Stimulated activated naive CD8-positive, alpha-beta T cell treated with anti-CD3 and anti-CD28 coated beads, Interleukin-15, Interleukin-2, amounts not matched to agents 100 ng/mL and 50 ng/mL, for 24 hours (primary cell): Measurements from ENCODE around the gene MEGF11.

ENCODE experiments used
- H3K27ac Mint-ChIP-seq: one replicate; pipeline ENCODE4 v1.8.0; 2021; ENCODE audit warnings: mild to moderate bottlenecking, mixed read lengths
- H3K27me3 Mint-ChIP-seq: one replicate; pipeline ENCODE4 v1.8.0; 2021; ENCODE audit warnings: mixed read lengths
- H3K36me3 Mint-ChIP-seq: one replicate; pipeline ENCODE4 v1.8.0; 2021; ENCODE audit warnings: low read depth, mixed read lengths
- H3K4me1 Mint-ChIP-seq: one replicate; pipeline ENCODE4 v1.8.0; 2021; ENCODE audit warnings: low read depth, mixed read lengths
- H3K4me3 Mint-ChIP-seq: one replicate; pipeline ENCODE4 v1.8.0; 2021; ENCODE audit warnings: mild to moderate bottlenecking, mixed read lengths
- H3K9me3 Mint-ChIP-seq: one replicate; pipeline ENCODE4 v1.8.0; 2021; ENCODE audit warnings: mixed read lengths

The MEGF11 gene

DNA sequence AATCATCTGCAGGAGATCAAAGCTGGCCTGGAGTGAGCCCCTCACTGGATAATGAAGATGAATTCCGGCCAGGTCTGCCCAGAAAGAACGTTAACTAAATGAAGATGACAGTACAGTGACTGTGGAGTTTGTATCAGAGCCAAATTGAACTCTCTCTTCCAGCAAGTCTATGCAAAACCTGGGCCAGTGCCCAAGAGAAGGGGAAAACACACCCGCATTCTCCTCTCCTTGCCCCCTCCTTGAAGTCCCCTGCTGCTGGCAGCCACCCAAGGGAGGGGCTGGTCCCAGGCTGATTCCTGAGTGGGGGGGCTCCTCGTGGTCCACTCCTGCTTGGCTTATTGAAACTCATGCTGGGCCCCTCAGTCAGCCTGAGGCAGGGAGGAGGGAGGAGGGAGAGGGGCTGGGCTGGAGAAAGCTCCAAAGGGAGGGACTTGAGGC lies 228.5 kb downstream of the MEGF11 start:
- Mint-ChIP-seq H3K4me1 (no peaks in the 10 kb centered on the region), H3K27ac (no peak overlapping the region), H3K36me3 (no peaks in the 10 kb centered on the region), H3K27me3 (peaks cover 13% of the 10 kb centered on the region), H3K9me3 (no peaks in the 10 kb centered on the region), H3K4me3 (no peak overlapping the region)

DNA sequence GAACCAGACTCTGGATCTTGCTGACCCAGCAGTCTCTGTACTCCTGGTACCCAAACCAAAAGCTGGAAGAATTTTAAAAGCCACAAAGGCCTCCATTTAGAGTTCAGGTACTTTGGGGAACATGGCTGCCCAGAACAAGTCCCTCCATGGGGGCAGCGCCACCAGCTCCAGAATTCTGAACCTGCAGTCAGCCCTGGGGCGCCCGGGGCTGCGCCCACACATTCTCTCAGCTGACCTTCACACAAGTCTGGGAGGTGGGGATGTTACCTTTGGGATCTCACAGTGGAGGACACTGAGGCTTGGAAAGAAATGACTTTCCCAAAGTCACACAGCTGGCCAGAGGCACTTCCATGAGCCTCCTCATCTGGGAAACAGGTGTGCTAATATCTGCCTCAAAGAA lies 229.4 kb downstream of the MEGF11 start:
- Mint-ChIP-seq H3K4me3 (no peak overlapping the region), H3K27ac (no peak overlapping the region), H3K4me1 (no peaks in the 10 kb centered on the region), H3K27me3 (peaks cover 13% of the 10 kb centered on the region), H3K36me3 (no peaks in the 10 kb centered on the region), H3K9me3 (no peaks in the 10 kb centered on the region)

GRCh38 chr15:66023311-66023972 lies 230.1 kb downstream of the MEGF11 start:
- H3K27me3 Mint-ChIP-seq, result peaks cover 13% of the 10 kb centered on the region
- no peaks in the 10 kb centered on the region for H3K9me3 Mint-ChIP-seq

GRCh38 chr15:66022163-66022525 lies 231.4 kb downstream of the MEGF11 start:
- H3K9me3 Mint-ChIP-seq, result no peaks in the 10 kb centered on the region
- no peak overlapping the region for H3K27ac Mint-ChIP-seq
- H3K27me3 Mint-ChIP-seq, result peaks cover 13% of the 10 kb centered on the region
- H3K4me3 Mint-ChIP-seq, result no peak overlapping the region
- no peaks in the 10 kb centered on the region for H3K36me3 Mint-ChIP-seq
- H3K4me1 Mint-ChIP-seq, result no peaks in the 10 kb centered on the region

More at GRCh38 chr15:66023311-66023972, 230.1 kb downstream of the MEGF11 start:
- Mint-ChIP-seq H3K36me3 (no peaks in the 10 kb centered on the region), H3K4me3 (no peak overlapping the region), H3K4me1 (no peaks in the 10 kb centered on the region), H3K27ac (no peak overlapping the region)

DNA sequence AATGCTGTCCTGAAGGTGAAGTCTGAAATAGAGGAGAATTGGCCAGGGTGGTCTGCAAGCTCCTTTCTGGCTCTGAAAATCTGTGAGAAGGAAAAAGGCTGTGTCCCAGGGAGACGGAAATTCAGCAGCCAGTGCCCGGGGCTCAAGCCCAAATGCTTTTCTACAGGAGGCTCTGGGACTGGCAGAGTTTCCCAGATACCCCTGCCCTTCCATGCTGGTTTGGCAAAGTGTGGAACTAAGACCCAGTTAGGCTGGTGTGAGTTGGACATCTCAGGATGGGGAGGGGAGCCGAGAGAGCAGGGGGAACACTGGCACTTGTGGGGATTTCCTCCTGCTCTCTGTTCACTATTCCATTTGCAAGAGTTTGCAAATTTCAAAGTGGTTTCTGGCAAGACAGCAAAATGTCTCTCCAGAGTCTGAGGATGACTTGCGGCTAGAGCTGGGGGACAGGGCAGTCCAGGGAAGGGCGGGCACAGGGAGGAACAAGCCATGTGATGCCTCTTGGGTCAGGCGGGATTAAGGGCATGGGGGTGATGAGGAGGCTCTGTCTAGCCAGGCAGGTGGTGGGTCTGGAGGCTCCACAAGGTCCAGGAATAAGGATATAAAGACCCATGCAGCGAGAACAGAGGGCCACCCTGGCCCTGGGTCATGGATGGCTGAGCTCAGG lies 231.9 kb downstream of the MEGF11 start:
- no peak overlapping the region for H3K27ac Mint-ChIP-seq
- H3K4me3 Mint-ChIP-seq, result no peak overlapping the region

GRCh38 chr15:66019826-66020398 lies 233.6 kb downstream of the MEGF11 start:
- no peak overlapping the region for H3K27ac Mint-ChIP-seq
- no peaks in the 10 kb centered on the region for H3K36me3 Mint-ChIP-seq
- peaks cover 15% of the 10 kb centered on the region for H3K27me3 Mint-ChIP-seq

More for the DNA sequence above, 231.9 kb downstream of the MEGF11 start:
- Mint-ChIP-seq H3K4me1 (no peaks in the 10 kb centered on the region), H3K9me3 (no peaks in the 10 kb centered on the region), H3K36me3 (no peaks in the 10 kb centered on the region), H3K27me3 (peaks cover 12% of the 10 kb centered on the region)

GRCh38 chr15:66019368-66019767 lies 234.2 kb downstream of the MEGF11 start:
- no peaks in the 10 kb centered on the region for H3K9me3 Mint-ChIP-seq
- peaks cover 11% of the 10 kb centered on the region for H3K27me3 Mint-ChIP-seq
- no peak overlapping the region for H3K27ac Mint-ChIP-seq
- no peaks in the 10 kb centered on the region for H3K4me1 Mint-ChIP-seq
- no peaks in the 10 kb centered on the region for H3K36me3 Mint-ChIP-seq
- no peak overlapping the region for H3K4me3 Mint-ChIP-seq

More at GRCh38 chr15:66019826-66020398, 233.6 kb downstream of the MEGF11 start:
- Mint-ChIP-seq H3K9me3 (no peaks in the 10 kb centered on the region), H3K4me1 (no peaks in the 10 kb centered on the region), H3K4me3 (no peak overlapping the region)

DNA sequence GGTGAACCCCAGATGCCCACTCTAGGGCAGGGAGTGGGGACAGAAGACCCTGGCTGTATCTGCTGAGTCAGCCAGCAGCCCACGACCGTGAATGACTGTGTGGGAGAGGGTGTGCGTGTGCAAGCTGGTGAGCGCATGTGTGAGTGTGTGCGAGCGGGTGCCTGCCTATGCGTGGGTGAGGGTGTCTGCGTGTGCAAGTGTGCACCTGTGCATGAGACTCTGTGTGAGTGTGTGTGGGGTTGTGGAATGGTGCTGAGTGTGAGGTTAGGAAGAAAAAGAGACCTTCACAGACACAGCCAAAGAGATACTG lies 235.1 kb downstream of the MEGF11 start:
- no peak overlapping the region for H3K4me3 Mint-ChIP-seq
- H3K27ac Mint-ChIP-seq, result no peak overlapping the region
- no peaks in the 10 kb centered on the region for H3K36me3 Mint-ChIP-seq
- no peaks in the 10 kb centered on the region for H3K9me3 Mint-ChIP-seq
- H3K4me1 Mint-ChIP-seq, result no peaks in the 10 kb centered on the region
- peaks cover 15% of the 10 kb centered on the region for H3K27me3 Mint-ChIP-seq

DNA sequence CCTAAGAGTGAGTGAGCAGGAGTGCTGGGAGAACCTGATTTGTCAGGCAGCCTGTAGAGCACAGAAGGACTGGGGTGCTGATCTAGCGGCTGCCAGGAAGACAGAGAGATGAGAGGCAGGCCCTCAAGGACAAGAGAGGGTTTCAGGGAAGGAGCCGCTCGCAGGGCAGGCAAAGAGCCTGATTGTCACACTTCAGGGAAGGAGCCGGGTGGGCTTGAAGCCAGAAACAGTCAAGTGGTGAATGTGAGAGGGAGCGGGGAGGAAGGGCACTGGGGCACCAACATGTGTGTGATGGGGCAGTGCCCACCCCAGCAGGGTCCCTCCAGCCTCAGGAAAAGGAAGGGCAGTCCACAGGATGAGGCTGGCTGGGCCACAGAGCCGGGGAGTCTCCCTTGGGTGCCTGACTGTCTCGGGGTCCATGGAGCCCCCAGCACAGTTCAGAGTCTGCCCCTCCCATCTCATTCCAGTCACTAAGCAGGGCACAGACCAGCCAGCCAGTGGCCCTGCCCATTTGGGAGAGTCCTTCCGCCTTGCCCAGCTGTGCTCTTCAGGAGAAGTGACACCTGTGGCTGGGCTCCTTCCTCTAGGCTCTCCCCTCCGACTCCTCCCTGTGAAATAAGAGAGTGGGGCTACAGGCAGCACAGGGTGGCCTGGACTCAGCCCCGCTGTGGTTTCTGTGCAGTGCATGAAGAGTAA lies 235.6 kb downstream of the MEGF11 start:
- Mint-ChIP-seq H3K27ac (no peak overlapping the region), H3K36me3 (no peaks in the 10 kb centered on the region), H3K4me3 (no peak overlapping the region), H3K4me1 (no peaks in the 10 kb centered on the region), H3K9me3 (no peaks in the 10 kb centered on the region), H3K27me3 (peaks cover 15% of the 10 kb centered on the region)

DNA sequence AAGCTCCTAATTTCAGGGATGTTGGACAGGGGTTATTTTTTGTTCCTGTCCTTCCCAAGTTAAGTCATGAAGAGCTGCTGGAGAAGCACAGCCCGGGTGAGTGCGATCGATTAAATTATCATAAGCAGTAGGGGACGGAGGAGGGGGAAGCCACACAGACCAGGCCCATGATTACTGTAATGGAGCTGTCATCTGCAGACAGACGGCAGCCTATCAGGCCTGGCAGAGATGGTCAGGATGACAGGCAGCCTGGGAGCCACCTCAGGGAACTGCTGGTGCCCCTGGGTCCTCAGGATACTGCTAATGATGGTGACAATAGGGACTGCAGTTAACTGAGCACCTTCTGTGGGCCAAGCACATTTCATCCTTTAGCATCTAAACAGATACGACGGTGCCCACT lies 236.6 kb downstream of the MEGF11 start:
- Mint-ChIP-seq H3K4me1 (no peaks in the 10 kb centered on the region), H3K9me3 (no peaks in the 10 kb centered on the region), H3K27me3 (peaks cover 15% of the 10 kb centered on the region), H3K4me3 (no peak overlapping the region), H3K27ac (no peak overlapping the region), H3K36me3 (no peaks in the 10 kb centered on the region)

- no peaks in the 10 kb centered on the region for H3K9me3 Mint-ChIP-seq
- H3K27me3 Mint-ChIP-seq, result peaks cover 15% of the 10 kb centered on the region
- no peaks in the 10 kb centered on the region for H3K4me1 Mint-ChIP-seq
- H3K36me3 Mint-ChIP-seq, result no peaks in the 10 kb centered on the region
- no peak overlapping the region for H3K4me3 Mint-ChIP-seq
- H3K27ac Mint-ChIP-seq, result no peak overlapping the region
These were observed 237.4 kb downstream of the MEGF11 start for GRCh38 chr15:66016199-66016598.

GRCh38 chr15:66014635-66015182 lies 238.8 kb downstream of the MEGF11 start:
- Mint-ChIP-seq H3K9me3 (no peaks in the 10 kb centered on the region), H3K36me3 (no peaks in the 10 kb centered on the region), H3K27me3 (peaks cover 15% of the 10 kb centered on the region), H3K4me3 (no peak overlapping the region), H3K27ac (no peak overlapping the region), H3K4me1 (no peaks in the 10 kb centered on the region)

- no peaks in the 10 kb centered on the region for H3K36me3 Mint-ChIP-seq
- peaks cover 15% of the 10 kb centered on the region for H3K27me3 Mint-ChIP-seq
- no peak overlapping the region for H3K27ac Mint-ChIP-seq
- H3K4me1 Mint-ChIP-seq, result no peaks in the 10 kb centered on the region
- no peaks in the 10 kb centered on the region for H3K9me3 Mint-ChIP-seq
- H3K4me3 Mint-ChIP-seq, result no peak overlapping the region
These were observed 239.5 kb downstream of the MEGF11 start for GRCh38 chr15:66014022-66014421.

GRCh38 chr15:66008940-66009562 lies 244.5 kb downstream of the MEGF11 start:
- no peaks in the 10 kb centered on the region for H3K36me3 Mint-ChIP-seq
- H3K4me3 Mint-ChIP-seq, result no peak overlapping the region
- H3K9me3 Mint-ChIP-seq, result no peaks in the 10 kb centered on the region
- H3K27me3 Mint-ChIP-seq, result peaks cover 20% of the 10 kb centered on the region
- no peak overlapping the region for H3K27ac Mint-ChIP-seq
- no peaks in the 10 kb centered on the region for H3K4me1 Mint-ChIP-seq
